ENCODE data around the gene SLC6A13. TPM values are rescaled to one million over a fixed set of nuclear protein-coding genes. Genes with fewer than 3 reads are reported as not detected.

Gene SLC6A13
- total RNA-seq, 2 donors from 2014 or later = 2.6 to 3.3 TPM

DNA sequence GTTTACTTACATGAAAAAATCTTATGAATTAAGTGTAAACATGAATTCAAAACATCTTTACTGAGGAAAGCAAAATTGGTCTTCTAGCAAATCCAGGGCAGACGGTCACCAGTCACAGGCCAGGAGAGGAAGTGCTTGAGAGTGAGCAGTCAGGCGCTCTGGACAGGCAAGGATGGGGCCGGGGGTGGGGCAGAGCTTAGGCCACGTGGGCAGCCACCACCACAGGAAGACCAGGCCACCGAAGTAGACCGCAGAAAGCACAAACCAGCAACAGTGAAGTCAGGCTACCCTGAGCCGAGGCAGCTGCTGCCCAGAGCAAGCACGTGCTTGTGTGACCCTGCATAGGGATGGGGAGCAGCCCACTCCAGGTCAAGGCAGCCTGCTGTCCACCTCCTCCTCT is 82.2 kb downstream of the SLC6A13 start:
- DNase-seq (peak in 1 of 2 donors; percentile 10), ATAC-seq (replicated peaks in 1 of 2) (peak in 1 of 2 donors; percentile 53)
- Mint-ChIP-seq H3K4me1 (ENCODE audit: low read depth) (no peaks in the 10 kb centered on the region), H3K9me3 (no peaks in the 10 kb centered on the region), H3K27ac (no peak overlapping the region), H3K4me3 (no peak overlapping the region), H3K27me3 (ENCODE audit: low read depth) (peaks cover 11% of the 10 kb centered on the region), H3K36me3 (ENCODE audit: insufficient read depth in 2 of 2) (no peaks in the 10 kb centered on the region)

DNA sequence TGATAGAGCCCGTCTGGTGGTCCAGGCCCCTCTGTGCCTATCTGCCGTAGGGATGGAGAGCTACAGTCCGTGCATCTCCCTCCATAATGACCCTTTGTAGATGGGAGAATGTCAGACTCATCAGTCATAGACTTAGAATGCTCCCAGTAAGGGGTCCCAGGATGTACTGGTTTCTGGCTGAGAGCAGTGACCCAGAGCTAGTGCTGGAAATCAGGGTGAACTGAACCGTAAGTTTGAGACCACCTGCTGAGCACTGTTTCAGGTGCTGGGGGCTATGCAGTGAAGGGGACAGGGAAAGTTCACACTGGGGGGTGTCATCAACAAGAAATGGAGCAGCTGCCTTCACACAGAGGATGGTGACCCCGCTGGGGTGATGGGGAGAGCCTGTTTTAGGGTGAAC is 82.8 kb downstream of the SLC6A13 start:
- Mint-ChIP-seq H3K4me1 (ENCODE audit: low read depth) (no peaks in the 10 kb centered on the region), H3K27ac (no peak overlapping the region), H3K9me3 (no peaks in the 10 kb centered on the region), H3K4me3 (no peak overlapping the region), H3K36me3 (ENCODE audit: insufficient read depth in 2 of 2) (no peaks in the 10 kb centered on the region), H3K27me3 (ENCODE audit: low read depth) (peaks cover 7% of the 10 kb centered on the region)
- DNase-seq (no peak), ATAC-seq (replicated peaks in 1 of 2) (no peak)

DNA sequence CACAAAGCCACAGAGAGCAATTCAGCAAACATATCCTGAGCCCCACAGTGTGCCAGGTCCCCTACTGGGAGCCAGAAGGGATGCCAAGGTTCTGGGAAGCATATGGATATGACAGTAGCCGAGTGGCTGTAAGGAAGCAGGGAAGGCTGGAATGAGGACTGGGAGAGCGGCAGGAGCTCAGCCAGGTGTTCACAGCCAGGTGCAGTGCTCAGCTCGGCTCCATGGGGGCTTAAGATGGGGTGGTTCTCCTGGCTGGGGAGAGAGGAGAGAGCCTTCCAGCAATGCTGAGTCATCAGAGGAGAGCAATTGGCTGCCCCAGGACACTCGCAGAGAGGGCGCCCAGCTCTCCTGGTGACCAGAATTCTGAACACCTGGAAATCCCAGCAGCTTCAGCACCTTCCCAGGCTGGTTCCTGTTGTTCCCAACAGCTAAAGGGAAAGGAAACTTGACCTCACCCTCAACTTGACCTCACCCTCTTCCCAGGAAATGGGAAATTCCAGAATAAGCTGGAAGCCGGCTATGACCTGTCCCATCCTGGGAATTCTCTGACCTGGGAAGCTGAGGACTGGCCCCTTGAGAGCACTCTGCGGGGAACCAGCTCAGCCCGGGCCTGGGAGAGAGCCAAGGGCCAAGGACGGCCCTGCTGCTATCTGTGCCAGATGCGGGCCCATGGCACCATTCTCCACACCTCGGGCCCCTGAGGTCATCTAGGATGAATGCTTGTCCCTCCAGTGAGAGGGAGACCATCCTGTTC is 83.3 kb downstream of the SLC6A13 start:
- Mint-ChIP-seq H3K27me3 (ENCODE audit: low read depth) (peaks cover 7% of the 10 kb centered on the region), H3K9me3 (no peaks in the 10 kb centered on the region), H3K36me3 (ENCODE audit: insufficient read depth in 2 of 2) (no peaks in the 10 kb centered on the region), H3K27ac (no peak overlapping the region), H3K4me1 (ENCODE audit: low read depth) (no peaks in the 10 kb centered on the region), H3K4me3 (no peak overlapping the region)
- DNase-seq = no peak
- ATAC-seq (replicated peaks in 1 of 2) = no peak

DNA sequence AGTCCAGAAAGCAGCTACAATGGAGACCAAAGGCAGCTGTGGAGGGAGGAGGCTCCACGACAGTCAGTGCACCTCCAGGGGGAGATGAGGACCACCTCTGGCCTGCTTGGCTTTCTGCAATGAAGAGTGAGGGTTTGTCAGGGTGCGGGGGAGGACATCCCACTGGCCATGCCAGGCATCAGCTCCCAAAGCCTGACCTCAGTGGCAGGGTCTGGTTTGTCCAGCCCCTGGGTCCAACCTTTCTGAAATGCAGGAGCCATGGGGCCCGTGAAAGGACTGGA is 83.9 kb downstream of the SLC6A13 start:
- no peak for DNase-seq
- no peaks in the 10 kb centered on the region for H3K36me3 Mint-ChIP-seq (ENCODE audit: insufficient read depth in 2 of 2)
- no peaks in the 10 kb centered on the region for H3K9me3 Mint-ChIP-seq
- peaks cover 7% of the 10 kb centered on the region for H3K27me3 Mint-ChIP-seq (ENCODE audit: low read depth)
- ATAC-seq (replicated peaks in 1 of 2) = no peak
- no peak overlapping the region for H3K4me3 Mint-ChIP-seq
- H3K4me1 Mint-ChIP-seq (ENCODE audit: low read depth) = no peaks in the 10 kb centered on the region
- no peak overlapping the region for H3K27ac Mint-ChIP-seq

DNA sequence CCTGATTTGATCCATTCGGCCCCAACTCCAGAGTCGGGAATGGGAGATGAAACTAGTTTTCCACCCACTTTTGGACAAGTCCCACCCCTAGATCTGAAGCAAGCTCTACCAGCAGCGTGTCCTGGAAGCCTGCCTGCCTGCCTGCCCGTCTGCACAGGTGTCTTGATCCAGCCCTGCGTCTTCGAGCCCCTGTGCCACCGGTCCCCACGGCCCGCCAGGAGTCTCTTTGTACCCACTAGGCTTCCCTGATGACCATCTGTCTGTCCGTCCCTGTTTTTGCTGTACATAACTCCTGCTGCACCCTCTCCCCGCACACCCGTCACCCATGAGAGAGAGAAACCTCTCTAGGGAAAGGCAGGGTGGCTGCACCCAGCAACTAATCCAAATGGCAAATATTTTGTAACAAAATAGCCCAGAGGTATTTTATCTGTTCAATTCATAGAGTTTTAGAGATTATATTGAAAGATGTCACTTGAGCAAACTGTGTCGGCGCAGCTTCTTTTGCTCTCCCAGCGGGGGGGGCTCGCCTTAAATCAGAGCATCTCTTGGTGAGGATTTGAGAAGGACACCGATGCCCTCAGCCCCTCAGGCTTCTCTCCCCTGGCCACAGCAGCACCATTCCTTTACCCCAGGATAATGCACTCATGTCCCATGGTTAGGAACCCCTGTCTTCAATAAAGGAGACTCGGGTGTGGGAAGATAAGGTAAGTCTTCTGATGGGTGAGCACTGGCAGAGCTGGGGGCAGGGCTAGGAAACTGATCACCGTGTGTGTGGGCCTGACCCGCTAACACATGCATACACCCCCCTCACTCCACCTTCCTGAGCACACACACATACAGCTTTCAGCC is 84.4 kb downstream of the SLC6A13 start:
- H3K36me3 Mint-ChIP-seq (ENCODE audit: insufficient read depth in 2 of 2) = no peaks in the 10 kb centered on the region
- peaks cover 7% of the 10 kb centered on the region for H3K27me3 Mint-ChIP-seq (ENCODE audit: low read depth)
- no peak overlapping the region for H3K27ac Mint-ChIP-seq
- ATAC-seq (replicated peaks in 1 of 2) (no peak), DNase-seq (no peak)
- no peaks in the 10 kb centered on the region for H3K4me1 Mint-ChIP-seq (ENCODE audit: low read depth)
- no peaks in the 10 kb centered on the region for H3K9me3 Mint-ChIP-seq
- H3K4me3 Mint-ChIP-seq = no peak overlapping the region

DNA sequence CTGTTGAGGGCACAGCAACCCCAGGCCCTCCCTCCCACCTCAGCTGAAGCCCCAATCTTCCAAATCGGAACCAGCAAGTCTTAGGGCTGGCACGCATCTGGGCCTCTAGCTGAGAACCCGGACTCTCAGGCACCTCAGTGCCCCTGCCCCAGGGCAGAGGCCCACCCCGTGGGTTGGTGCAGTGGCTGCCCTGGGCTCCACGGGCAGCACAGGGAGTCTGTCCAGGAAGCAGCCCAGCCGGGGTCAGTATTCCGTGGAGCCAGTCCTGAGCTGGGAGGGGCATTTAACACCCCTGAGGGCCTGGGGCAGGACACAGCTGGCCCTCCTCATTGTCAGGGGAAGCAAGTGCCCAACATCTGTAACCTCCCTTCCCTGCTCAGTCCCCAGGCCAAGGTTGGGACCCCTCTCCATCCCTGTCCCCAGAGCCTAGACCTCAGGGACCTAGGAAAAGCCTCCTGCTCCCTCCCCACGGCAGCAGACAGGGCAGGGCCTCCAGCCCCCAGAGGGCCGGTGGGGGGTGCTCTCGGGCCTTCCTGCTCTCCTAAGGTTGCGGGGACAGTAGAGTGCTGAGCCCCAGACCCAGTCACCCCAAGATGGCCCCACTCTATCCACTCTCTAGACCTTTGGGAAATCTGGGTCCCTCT is 85.2 kb downstream of the SLC6A13 start:
- no peaks in the 10 kb centered on the region for H3K9me3 Mint-ChIP-seq
- no peaks in the 10 kb centered on the region for H3K4me1 Mint-ChIP-seq (ENCODE audit: low read depth)
- no peaks in the 10 kb centered on the region for H3K36me3 Mint-ChIP-seq (ENCODE audit: insufficient read depth in 2 of 2)
- no peak overlapping the region for H3K27ac Mint-ChIP-seq
- H3K4me3 Mint-ChIP-seq = no peak overlapping the region
- ATAC-seq (replicated peaks in 1 of 2) (no peak), DNase-seq (no peak)
- H3K27me3 Mint-ChIP-seq (ENCODE audit: low read depth) = peaks cover 12% of the 10 kb centered on the region

DNA sequence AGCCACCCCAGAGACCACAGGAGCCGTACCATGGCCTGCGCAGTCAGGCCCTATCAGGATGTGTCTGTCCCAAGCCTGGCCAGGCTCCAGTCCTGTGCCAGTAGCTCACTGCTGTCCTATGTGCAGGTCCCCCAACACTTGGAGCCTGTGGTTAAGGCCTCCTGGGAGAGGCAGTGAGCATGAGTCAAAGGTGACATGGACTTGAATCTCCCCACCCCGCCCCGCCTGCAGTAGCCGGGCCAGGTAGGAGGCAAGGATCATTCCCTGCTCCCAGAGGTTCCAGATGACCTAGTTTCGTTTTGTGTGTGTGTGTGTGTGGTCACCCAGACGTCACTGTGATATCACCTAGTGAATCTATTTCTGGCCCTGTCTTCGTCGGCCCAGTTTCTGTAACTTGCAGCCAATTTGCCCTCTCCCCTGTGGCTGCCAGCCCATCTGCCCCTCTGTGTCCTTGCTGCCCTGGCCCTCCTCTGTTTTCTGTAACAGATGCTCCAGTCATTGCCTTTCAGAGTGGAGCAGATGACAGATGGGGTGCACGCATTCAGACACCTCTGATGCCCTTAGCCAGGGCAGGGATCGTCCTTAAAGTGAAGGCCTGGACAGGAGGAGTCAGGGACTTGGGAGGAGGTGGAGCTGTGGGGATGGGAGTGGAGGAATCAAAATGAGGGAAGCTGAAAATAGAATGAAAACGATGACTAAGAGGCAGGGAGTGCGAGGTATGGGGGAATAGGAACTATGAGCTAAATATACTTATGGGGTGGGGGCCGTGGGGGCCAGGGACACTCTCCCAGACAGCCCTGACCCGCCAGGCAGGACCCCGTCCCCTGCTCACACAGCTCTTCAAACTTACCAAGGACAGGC is 86.1 kb downstream of the SLC6A13 start:
- no peak overlapping the region for H3K27ac Mint-ChIP-seq
- ATAC-seq (replicated peaks in 1 of 2) (no peak), DNase-seq (no peak)
- H3K4me3 Mint-ChIP-seq = no peak overlapping the region
- H3K36me3 Mint-ChIP-seq (ENCODE audit: insufficient read depth in 2 of 2) = no peaks in the 10 kb centered on the region
- H3K9me3 Mint-ChIP-seq = no peaks in the 10 kb centered on the region
- H3K27me3 Mint-ChIP-seq (ENCODE audit: low read depth) = peaks cover 13% of the 10 kb centered on the region
- H3K4me1 Mint-ChIP-seq (ENCODE audit: low read depth) = no peaks in the 10 kb centered on the region

DNA sequence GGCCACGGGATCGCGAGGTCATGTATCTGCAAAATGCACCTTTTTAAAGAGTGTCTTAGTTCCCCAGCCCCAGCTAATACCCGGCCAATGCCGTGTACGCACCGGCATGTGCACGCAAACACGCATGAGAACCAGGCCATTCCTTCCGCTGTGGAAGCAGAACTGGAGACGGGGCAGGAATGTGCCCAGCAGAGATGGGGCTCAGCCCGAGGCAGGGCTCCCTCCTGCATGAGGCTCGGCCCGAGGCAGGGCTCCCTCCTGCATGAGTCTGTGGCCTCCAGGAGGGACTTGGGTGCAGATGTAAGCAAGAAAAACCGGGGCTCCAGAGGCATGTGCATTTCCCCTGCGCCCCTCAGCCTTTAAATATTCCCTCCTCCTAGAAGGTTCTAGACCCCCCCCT is 86.9 kb downstream of the SLC6A13 start:
- Mint-ChIP-seq H3K4me3 (no peak overlapping the region), H3K4me1 (ENCODE audit: low read depth) (no peaks in the 10 kb centered on the region), H3K36me3 (ENCODE audit: insufficient read depth in 2 of 2) (no peaks in the 10 kb centered on the region), H3K27me3 (ENCODE audit: low read depth) (peaks cover 13% of the 10 kb centered on the region), H3K27ac (no peak overlapping the region), H3K9me3 (no peaks in the 10 kb centered on the region)
- ATAC-seq (replicated peaks in 1 of 2) (no peak), DNase-seq (no peak)

DNA sequence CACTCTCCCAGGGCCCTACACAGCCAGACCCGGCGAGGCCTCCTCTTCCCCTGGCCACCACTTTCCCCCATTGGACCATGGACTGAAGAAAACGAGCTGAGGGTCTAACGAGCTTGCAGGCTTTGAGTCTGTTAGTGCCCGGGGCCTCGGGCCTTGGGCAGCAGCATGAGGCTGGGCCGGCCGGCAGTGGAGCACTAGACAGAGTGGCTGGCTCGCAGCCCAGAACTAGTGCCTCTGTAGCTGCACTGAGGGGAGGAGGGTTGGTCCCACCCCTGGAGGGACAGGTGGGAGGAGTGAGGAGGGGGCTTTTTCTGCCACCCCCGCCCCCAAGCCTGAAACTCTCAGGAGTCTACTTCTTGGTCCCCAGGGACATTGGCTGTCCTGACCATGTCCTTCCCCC is 87.4 kb downstream of the SLC6A13 start:
- no peak overlapping the region for H3K27ac Mint-ChIP-seq
- DNase-seq (no peak), ATAC-seq (replicated peaks in 1 of 2) (no peak)
- H3K36me3 Mint-ChIP-seq (ENCODE audit: insufficient read depth in 2 of 2) = no peaks in the 10 kb centered on the region
- no peaks in the 10 kb centered on the region for H3K4me1 Mint-ChIP-seq (ENCODE audit: low read depth)
- no peak overlapping the region for H3K4me3 Mint-ChIP-seq
- peaks cover 13% of the 10 kb centered on the region for H3K27me3 Mint-ChIP-seq (ENCODE audit: low read depth)
- no peaks in the 10 kb centered on the region for H3K9me3 Mint-ChIP-seq

DNA sequence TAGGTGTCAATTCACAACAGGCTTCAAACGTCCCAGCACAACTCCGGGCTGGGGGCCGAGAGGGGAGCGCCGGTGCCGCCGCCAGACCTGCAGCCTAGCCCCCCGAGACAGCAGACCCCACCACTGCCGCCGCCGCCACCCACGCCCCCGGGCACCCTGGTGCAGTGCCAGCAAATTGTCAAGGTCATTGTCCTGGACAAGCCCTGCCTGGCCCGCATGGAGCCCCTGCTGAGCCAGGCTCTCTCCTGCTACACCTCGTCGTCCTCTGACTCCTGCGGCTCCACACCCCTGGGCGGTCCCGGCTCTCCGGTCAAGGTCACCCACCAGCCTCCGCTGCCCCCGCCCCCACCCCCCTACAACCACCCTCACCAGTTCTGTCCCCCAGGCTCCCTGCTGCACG is 88.0 kb downstream of the SLC6A13 start:
- no peak for ATAC-seq (replicated peaks in 1 of 2)
- no peak for DNase-seq
- peaks cover 13% of the 10 kb centered on the region for H3K27me3 Mint-ChIP-seq (ENCODE audit: low read depth)
- H3K9me3 Mint-ChIP-seq = no peaks in the 10 kb centered on the region
- H3K27ac Mint-ChIP-seq = no peak overlapping the region
- H3K4me1 Mint-ChIP-seq (ENCODE audit: low read depth) = no peaks in the 10 kb centered on the region
- H3K4me3 Mint-ChIP-seq = no peak overlapping the region
- H3K36me3 Mint-ChIP-seq (ENCODE audit: insufficient read depth in 2 of 2) = no peaks in the 10 kb centered on the region

DNA sequence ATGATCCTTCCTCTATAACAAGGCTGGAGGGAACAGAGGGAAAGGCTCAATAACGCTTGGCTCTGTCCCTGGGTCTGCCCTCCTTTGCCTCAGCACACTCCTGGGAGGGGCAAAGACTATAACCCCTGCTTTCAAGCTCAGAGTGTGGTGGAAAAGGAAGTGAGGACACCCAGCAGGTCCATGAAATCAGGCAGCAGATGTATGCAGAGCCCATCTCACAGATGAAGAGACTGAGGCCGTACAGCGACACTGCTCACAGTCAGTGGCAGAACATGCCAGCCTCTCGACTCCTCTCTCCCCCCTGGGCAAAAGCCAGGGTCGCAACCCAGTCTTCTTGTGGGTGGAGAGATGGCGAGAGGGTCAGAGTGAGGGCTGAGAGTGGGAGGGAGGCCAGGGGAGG is 88.5 kb downstream of the SLC6A13 start:
- H3K27ac Mint-ChIP-seq = no peak overlapping the region
- DNase-seq = no peak
- no peaks in the 10 kb centered on the region for H3K36me3 Mint-ChIP-seq (ENCODE audit: insufficient read depth in 2 of 2)
- H3K9me3 Mint-ChIP-seq = no peaks in the 10 kb centered on the region
- no peak overlapping the region for H3K4me3 Mint-ChIP-seq
- peaks cover 13% of the 10 kb centered on the region for H3K27me3 Mint-ChIP-seq (ENCODE audit: low read depth)
- peaks cover 2% of the 10 kb centered on the region for H3K4me1 Mint-ChIP-seq (ENCODE audit: low read depth)
- ATAC-seq (replicated peaks in 1 of 2) = no peak

DNA sequence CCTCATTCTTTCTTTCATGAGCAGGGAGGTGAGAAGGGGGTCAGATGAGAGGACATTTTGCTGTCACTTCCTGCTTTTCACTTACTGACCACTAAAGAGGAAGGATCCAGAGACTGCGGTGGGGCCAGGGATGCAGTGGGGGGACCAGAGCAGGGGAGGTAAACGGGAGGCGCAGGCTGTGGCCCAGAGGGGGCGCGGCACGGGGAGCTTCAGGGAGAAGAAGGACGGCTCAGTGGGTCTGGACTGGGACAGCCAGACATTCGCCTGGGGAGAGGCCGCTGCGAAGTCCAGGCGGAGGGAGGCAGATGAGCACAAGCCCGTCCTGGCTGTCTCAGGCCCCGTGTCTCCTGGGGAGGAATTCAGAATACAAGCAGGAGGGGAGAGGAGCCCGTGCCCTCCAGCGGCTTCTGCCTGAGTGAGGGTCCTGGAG is 89.9 kb downstream of the SLC6A13 start:
- Mint-ChIP-seq H3K4me1 (ENCODE audit: low read depth) (peaks cover 6% of the 10 kb centered on the region), H3K27me3 (ENCODE audit: low read depth) (peaks cover 6% of the 10 kb centered on the region), H3K27ac (no peak overlapping the region), H3K4me3 (no peak overlapping the region), H3K36me3 (ENCODE audit: insufficient read depth in 2 of 2) (no peaks in the 10 kb centered on the region), H3K9me3 (no peaks in the 10 kb centered on the region)
- ATAC-seq (replicated peaks in 1 of 2) = no peak
- DNase-seq = no peak
